ENCODE results near the gene TK2.

TK2 gene

DNA sequence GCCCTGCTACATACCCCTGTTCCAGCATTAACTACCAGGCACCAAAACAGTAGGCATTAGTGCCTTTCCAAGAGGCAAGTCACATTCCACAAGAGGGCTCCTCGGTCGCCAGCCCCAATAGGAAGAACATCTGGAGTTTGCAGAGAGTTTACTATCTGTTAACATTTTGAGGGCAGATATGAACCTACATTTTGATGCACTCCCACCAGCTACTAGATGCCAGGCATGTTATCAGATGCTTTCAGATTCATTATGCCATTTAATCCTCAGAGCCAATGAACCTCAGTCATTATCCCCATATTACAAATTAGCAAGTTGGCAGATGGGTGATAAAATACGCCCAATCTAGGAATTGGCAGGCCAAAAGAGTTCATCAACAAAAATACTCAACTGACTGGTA is 25.1 kb upstream of the TK2 start:
- TF ChIP-seq, protein P1, sequence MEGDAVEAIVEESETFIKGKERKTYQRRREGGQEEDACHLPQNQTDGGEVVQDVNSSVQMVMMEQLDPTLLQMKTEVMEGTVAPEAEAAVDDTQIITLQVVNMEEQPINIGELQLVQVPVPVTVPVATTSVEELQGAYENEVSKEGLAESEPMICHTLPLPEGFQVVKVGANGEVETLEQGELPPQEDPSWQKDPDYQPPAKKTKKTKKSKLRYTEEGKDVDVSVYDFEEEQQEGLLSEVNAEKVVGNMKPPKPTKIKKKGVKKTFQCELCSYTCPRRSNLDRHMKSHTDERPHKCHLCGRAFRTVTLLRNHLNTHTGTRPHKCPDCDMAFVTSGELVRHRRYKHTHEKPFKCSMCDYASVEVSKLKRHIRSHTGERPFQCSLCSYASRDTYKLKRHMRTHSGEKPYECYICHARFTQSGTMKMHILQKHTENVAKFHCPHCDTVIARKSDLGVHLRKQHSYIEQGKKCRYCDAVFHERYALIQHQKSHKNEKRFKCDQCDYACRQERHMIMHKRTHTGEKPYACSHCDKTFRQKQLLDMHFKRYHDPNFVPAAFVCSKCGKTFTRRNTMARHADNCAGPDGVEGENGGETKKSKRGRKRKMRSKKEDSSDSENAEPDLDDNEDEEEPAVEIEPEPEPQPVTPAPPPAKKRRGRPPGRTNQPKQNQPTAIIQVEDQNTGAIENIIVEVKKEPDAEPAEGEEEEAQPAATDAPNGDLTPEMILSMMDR (IDR thresholded peaks at IDR 0.05), result no peak
- no peak overlapping the region for H3K27ac ChIP-seq
- H3K4me3 ChIP-seq, result no peak overlapping the region
- peaks cover 0 to 16% of the 10 kb centered on the region in 2 donors for H3K27me3 ChIP-seq
- intact Hi-C loops (cut with DNase I; ENCODE audit: low total_unique reads), result no loop called here
- H3K4me1 ChIP-seq, result peaks cover 0 to 13% (median 11%) of the 10 kb centered on the region in 4 donors
- no peak for DNase-seq
- no peaks in the 10 kb centered on the region for H3K9me3 ChIP-seq
- no peaks in the 10 kb centered on the region for H3K36me3 ChIP-seq

DNA sequence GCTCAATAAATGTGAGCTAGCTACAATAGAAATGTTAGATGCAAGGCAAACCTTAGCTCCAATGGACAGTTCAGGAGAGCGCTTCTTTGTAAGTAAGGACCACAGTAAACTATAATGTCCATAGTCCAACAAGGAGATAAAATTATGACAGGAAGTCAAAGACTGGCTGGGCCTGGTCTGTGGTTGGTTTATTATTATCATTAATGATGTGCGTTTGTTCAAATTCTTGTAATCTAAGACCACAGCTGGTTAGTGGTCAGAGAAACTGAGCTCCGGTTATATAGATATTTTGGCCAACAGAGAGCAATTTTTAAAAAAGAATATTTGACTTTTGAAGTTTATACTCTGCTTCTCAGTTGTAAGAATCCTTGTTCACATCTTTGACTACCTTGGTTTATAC is 24.6 kb upstream of the TK2 start:
- TF ChIP-seq, protein P1 (IDR thresholded peaks at IDR 0.05), result no peak
- Histone ChIP-seq H3K4me1 (peaks cover 0 to 17% (median 11%) of the 10 kb centered on the region in 4 donors), H3K27ac (no peak overlapping the region), H3K9me3 (no peaks in the 10 kb centered on the region), H3K4me3 (no peak overlapping the region), H3K36me3 (no peaks in the 10 kb centered on the region), H3K27me3 (peaks cover 0 to 16% of the 10 kb centered on the region in 2 donors)
- DNase-seq, result no peak
- intact Hi-C loops (cut with DNase I; ENCODE audit: low total_unique reads), result no loop called here

GRCh38 chr16:66574081-66574480 is 24.2 kb upstream of the TK2 start:
- Histone ChIP-seq H3K9me3 (no peaks in the 10 kb centered on the region), H3K4me3 (no peak overlapping the region), H3K27me3 (peaks cover 0 to 15% of the 10 kb centered on the region in 2 donors), H3K27ac (no peak overlapping the region), H3K36me3 (no peaks in the 10 kb centered on the region), H3K4me1 (peaks cover 0 to 20% (median 9%) of the 10 kb centered on the region in 4 donors)
- intact Hi-C loops (cut with DNase I; ENCODE audit: low total_unique reads), result no loop called here
- no peak for DNase-seq
- TF ChIP-seq, protein P1 (IDR thresholded peaks at IDR 0.05), result no peak

- TF ChIP-seq, protein P1 (IDR thresholded peaks at IDR 0.05), result no peak
- Histone ChIP-seq H3K9me3 (no peaks in the 10 kb centered on the region), H3K4me1 (peaks cover 0 to 16% (median 0%) of the 10 kb centered on the region in 4 donors), H3K36me3 (no peaks in the 10 kb centered on the region), H3K27ac (no peak overlapping the region), H3K4me3 (no peak overlapping the region), H3K27me3 (no peaks in the 10 kb centered on the region)
- no peak for DNase-seq
- intact Hi-C loops (cut with DNase I; ENCODE audit: low total_unique reads), result no loop called here
Observed at GRCh38 chr16:66572356-66572755, 22.4 kb upstream of the TK2 start.

DNA sequence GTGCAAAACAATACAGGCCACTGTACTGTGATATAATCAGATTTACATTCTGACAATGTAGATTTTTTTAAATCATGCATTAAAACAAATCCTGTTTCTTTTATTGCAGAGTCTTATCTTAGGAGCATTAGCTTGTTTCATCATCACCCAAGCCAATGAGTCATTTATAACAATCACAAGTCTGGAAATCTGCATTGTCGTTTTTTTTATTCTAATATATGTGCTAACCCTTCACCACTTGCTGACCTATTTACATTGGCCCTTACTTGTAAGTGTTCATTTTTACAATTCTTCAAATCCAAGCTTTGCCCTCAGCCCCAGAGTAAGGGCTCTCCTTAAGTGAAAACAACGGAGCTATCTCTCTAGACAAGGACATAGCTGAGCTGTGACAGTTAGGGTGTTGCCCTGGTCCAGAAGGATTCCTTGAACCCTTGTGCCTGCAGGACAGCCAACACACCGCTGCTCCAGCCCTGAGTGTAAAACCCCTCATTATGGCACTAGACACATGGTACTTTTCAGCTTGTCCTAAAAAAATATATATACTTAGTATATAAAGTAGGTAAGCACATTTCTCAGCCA is 20.0 kb upstream of the TK2 start:
- Histone ChIP-seq H3K4me3 (no peak overlapping the region), H3K9me3 (no peaks in the 10 kb centered on the region), H3K27ac (no peak overlapping the region), H3K4me1 (peaks cover 0 to 16% (median 0%) of the 10 kb centered on the region in 4 donors), H3K27me3 (no peaks in the 10 kb centered on the region), H3K36me3 (peaks cover 12 to 18% (median 17%) of the 10 kb centered on the region in 3 donors)
- intact Hi-C loops (cut with DNase I; ENCODE audit: low total_unique reads), result no loop called here
- TF ChIP-seq, protein P1 (IDR thresholded peaks at IDR 0.05), result no peak
- no peak for DNase-seq
